GM12801 (cell line): ENCODE results near the gene CDC42EP4.

ENCODE experiments used
- TF ChIP-seq, protein P1 (sequence below): IDR thresholded peaks from one replicate; pipeline ENCODE4 v1.5.1; 2011; ENCODE audit warnings: control low read depth; ENCODE audit not compliant: insufficient read length; ENCODE audit errors: extremely low read depth

The CDC42EP4 gene

DNA sequence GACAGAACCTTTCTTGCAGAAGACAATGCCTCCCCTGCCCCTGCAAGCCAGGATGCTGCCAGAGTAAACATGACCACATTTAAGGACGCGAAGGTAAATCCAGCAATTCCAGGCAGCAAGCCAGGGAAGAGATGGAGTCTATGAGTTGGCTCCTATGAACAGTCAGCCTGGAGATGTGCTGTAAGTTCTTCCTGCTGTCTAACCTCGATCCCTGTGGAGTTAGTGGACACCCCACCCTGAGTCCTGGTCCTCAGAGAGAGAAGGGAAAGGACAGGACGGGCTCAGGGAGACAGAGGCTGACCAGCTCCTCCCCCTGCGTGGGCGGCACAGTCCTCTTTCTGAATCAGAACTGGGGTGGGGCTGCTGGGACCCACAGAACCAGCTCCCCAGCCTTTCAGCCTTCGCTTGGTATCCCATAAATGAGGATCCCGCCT, 24.9 kb downstream of the CDC42EP4 start:
- TF ChIP-seq, protein P1, sequence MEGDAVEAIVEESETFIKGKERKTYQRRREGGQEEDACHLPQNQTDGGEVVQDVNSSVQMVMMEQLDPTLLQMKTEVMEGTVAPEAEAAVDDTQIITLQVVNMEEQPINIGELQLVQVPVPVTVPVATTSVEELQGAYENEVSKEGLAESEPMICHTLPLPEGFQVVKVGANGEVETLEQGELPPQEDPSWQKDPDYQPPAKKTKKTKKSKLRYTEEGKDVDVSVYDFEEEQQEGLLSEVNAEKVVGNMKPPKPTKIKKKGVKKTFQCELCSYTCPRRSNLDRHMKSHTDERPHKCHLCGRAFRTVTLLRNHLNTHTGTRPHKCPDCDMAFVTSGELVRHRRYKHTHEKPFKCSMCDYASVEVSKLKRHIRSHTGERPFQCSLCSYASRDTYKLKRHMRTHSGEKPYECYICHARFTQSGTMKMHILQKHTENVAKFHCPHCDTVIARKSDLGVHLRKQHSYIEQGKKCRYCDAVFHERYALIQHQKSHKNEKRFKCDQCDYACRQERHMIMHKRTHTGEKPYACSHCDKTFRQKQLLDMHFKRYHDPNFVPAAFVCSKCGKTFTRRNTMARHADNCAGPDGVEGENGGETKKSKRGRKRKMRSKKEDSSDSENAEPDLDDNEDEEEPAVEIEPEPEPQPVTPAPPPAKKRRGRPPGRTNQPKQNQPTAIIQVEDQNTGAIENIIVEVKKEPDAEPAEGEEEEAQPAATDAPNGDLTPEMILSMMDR = no peak

DNA sequence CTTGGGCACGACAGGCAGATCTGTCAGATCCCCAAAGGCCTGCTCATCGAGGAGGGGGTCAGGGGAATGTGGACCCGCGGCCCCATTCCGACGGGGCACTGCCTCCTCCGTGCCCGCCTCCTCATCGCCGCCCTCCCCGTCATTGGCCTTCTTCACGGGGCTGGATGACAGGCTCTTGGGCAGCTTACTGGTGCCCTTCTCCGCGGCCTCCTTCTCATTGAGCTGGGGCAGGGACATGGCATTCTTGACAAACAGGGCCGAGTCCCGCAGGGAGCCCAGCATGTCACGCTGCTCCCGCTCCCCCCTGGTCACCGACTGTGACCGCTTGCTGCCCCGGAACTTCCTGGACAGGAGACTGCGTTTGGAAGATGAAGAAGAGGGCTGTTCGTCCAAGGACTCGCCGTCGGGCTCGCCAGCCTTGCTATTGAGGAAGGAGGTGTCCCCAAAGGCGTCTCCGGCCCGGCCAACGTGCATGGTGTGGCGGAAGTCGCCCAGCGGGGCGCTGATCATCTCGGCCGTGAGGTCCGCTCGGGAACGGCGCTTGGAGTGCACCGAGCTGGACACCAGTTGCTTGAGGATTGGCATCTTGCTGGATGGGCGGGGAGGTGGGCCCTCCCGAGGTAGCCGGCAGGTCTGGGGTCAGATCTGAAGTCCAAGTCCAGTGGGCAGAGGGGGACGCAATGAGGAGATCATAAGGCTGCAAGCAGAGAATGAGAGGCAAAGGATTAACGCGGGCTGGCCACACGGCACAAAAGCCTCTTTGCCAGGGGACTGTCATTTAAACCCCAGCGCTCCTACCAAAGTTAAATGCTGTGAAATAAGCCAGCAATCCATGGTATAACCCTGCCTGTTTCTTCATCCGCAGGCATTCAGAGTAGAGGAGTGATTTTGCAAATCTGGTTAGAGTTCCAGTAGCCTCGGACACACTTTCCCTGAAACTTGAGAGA, 25.6 kb downstream of the CDC42EP4 start:
- TF ChIP-seq, protein P1 = no peak

DNA sequence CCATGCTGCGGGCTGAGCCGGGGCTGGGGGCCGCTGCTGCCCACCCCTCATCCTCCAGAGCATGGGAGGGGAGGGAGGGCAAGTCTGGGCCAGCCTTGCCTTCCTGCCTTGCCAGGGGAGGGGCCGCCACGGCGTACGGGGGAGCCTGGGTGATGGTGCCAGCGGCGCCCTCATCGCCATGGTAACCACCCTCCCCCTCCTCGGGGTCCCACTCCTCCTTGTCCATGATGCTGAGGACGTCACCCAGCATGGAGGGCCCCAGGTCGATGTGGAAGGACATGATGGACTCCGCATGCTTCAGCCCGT, 26.2 kb downstream of the CDC42EP4 start:
- TF ChIP-seq, protein P1 = no peak

DNA sequence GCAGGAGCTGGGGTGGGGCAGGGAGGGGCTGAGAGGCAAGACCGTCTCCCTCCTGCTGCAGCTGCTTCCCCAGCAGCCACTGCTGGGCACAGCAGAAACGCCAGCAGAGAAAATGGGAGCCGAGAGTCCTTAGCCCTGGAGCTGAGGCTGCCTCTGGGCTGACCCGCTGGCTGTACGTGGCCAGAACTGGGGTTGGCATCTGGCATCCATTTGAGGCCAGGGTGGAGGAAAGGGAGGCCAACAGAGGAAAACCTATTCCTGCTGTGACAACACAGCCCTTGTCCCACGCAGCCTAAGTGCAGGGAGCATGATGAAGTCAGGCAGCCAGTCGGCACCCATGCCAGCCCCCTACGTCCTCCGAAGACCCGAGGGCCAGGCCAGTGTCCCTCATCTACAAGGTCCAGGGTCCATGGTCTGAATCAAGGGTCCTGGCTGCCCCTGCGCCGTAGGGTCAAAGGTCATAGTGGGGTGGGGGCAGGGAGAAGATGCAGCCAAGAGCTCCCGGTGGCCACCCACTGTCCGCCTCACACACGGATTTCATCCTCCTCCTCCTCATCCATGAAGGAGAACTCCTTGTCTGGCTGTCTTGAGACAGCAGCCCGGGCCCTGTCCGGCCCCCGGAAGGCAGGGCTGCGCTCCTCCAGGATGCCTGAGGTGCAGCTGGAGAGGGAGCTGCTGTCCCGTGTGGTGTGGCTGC, 26.7 kb downstream of the CDC42EP4 start:
- TF ChIP-seq, protein P1 = no peak

DNA sequence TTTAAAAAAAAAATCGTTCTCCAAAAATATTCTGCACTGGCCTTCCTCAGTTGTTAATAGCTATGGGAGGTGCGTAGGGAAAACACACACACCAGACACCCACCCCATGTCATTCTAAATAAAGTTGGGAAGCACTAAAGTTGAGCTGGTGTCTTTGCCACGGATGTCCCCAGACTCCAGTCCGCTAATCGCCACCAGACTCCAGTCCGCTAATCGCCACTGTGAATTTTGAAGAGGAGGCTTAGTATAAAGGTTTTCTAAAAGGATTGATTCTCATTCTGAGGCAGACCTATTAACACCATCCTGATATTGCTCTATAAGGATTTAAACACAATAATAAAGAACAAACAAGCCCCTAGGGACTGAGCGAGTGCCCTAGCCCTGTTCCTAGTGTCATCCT, 27.4 kb downstream of the CDC42EP4 start:
- TF ChIP-seq, protein P1 = no peak

DNA sequence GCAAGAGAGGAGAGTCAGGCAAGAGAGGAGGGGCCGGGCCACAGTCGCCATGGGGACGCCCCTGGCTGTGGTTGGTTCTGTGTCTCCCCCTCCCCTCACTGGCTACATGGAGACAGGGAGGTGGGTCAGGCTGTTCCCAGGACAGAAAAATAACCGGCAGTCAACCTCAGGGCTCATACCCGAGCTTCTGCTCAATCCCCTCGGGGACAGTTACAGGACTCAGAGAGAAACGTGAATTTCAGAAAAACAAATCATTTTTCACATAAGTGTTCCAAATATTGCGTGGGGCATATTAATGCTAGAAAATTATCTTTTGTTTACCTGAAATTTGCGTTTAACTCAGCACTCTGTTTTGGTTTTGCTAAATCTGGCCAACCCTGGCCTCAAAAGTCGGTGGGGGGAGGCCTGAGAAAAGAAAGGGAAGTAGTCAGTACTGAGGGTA, 27.9 kb downstream of the CDC42EP4 start:
- TF ChIP-seq, protein P1 = no peak

DNA sequence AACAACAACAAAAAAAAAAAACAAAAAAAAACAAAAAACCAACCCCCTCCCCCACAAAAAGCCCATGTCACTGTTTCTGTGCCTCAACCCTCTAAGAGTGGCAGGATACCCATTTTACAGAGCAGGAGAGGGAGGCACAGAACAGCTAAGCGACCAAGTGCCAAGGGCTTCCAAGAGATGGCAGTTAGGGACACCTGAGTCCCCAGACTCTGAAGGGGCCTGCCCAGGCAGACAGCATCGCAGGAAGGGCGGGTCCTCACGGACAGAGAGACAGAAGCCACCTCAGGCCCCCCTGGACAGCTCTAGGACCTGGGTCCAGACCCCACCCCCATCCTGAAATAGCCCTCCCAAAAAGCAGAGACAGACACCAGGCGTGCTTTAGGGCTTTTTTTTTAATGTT, 28.6 kb downstream of the CDC42EP4 start:
- TF ChIP-seq, protein P1 = no peak
